T1000 (cell line): Measurements from ENCODE around the gene TNFRSF18.

ENCODE experiments used
- DNase-seq: peaks from one replicate; lab custom pipeline; 2025; ENCODE audit warnings: mixed read lengths; lab: John Stamatoyannopoulos, UW

Gene TNFRSF18

DNA sequence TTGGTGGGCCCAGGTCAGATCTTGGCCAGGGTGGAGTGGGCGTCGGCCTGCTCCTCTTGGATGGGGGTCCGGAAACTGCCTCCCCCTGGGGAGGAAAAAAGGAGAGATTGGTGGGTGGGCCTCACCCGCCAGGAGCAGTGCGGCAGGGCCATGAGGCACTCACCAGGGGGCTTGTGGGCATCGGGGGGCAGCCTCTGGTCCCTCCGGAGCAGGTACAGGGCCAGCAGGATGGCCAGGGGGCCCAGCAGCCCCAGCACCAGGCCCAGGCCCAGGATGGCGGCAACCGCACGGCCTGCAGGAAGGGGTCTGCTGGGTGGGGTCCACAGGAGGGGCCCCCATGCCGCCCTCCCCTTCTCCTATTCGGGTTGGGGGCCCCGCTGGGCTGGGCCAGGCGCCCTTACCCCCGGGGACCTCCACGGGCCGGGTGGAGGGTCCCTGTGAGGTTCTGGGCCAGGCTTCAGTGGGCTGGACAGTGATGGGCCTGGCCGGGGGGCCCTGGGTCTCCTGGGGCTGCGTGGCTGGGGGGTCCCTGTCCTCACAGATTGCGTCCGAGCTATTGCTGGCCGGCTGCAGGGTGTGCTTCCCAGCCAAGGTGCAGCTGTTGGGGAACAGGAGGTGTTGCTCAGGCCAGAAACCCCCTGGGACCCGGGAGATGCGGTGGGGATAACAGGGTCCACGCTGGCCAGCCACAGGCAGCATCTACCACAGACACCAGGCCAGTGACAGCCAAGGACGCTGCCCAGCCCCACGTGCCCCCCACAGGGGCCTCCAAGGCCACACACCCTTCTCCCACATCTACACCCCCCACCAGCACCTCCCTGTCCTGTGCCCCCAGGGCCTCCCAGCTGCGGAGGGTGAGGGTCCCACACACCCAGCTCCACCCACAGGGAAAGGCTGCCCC lies 5.4 kb upstream of the TNFRSF18 start:
- DNase-seq: no peak

DNA sequence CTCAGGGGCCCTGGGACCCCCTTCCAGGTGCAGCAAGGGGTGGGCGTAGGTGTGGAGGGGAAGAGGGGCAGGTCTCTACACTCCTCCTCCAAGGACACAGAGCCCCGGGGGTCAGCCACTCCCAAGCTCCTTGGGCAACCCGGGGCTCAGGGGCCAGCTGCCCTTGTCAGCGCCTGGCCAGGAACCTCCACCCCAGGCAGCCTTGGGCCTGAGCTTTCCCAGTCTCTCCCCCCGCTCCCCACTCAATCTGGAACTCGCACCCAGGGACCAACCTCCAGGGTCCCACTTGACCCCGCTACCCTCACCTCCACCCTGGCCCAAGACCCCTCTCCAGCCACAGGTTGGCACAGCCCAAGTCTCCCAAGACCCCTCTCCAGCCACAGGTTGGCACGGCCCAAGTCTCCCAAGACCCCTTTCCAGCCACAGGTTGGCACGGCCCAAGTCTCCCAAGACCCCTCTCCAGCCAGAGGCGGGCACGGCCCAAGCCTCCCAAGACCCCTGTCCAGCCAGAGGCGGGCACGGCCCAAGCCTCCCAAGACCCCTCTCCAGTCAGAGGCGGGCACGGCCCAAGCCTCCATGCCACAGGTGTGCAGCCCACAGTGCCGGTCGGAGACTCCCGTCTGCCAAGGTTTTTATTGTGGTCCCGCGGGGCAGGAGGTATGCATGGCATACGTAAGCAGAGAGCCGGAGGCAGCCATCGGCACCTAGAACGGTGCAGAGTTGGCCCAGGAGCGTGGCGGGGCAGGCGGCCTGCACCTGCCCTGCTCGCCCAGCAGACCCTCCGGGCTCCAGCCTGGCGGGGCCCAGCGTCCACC lies 4.5 kb upstream of the TNFRSF18 start:
- no peak for DNase-seq

DNA sequence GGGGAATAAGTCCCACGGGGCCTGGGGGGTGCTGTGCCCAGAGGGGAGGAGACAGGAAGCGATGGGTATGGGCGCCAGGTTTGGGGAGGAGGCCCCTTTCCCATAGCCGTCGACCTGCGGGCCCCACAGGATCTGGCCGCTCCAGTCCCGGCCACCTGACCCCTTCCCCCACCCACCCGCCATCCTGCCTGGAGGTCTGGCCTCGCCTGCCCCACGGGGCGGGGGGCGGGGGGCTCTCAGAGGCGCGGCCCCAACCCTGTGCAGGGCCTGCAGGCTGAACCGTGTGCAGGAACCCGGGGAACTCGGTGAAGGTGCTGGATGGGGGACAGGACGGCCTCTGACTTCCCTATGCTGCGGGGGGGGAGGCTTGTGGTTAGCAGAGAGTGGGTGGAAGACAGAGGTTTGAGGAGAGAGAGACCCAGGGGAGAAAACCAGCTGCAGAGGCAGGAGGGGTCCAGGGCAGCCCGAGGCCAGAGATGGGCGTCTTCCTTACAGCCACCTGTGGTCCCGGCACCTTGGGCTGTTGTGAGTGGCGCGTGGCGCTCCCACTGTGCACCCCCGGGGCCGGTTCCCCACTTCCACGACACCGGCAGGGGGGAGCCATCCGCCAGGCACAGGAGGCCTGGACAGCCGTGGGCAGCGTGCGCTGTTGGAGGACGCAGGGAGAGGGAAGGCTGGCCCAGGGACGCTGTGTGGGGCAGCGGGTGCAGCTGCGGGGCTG lies 2.5 kb upstream of the TNFRSF18 start:
- no peak for DNase-seq

GRCh38 chr1:1207571-1207892 lies 1.1 kb upstream of the TNFRSF18 start:
- DNase-seq: no peak

- no peak for DNase-seq
Observed at GRCh38 chr1:1206966-1207531, 657 bp upstream of the TNFRSF18 start.

DNA sequence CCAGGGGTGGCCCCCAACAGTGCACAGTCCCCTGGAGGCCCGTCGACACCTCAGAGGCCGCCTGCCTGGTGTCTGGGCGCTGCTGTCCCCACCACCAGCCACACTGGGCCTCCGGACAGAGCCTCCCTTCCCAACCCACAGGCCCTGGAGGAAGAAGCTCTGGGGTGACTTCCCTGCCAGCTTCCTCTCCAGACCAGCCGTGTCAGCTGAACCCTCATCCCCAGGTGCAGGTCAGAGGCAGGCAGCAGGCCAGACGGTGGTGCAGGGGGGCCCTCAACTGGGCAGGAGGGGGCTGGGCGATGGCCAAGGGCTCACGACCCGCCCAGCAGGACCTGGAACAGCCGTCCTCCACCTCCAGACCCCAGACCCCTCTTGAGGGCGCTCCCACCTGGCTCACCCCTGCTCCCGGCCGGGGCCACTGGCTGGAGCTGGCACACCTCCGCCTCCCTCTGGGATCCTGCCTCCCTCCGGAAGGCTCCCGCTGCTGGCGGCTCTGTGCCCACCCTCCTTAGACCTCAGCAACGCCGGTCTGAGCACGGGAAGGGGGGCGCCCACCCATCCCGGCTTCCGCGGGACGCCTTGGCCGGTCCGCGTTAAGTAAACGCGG lies 520 bp downstream of the TNFRSF18 start:
- no peak for DNase-seq

GRCh38 chr1:1204998-1205768 lies 1.2 kb downstream of the TNFRSF18 start:
- DNase-seq: no peak

- DNase-seq: no peak
Observed at GRCh38 chr1:1204425-1204920, 1.9 kb downstream of the TNFRSF18 start.

- no peak for DNase-seq
Observed at GRCh38 chr1:1203561-1204424, 2.6 kb downstream of the TNFRSF18 start.

DNA sequence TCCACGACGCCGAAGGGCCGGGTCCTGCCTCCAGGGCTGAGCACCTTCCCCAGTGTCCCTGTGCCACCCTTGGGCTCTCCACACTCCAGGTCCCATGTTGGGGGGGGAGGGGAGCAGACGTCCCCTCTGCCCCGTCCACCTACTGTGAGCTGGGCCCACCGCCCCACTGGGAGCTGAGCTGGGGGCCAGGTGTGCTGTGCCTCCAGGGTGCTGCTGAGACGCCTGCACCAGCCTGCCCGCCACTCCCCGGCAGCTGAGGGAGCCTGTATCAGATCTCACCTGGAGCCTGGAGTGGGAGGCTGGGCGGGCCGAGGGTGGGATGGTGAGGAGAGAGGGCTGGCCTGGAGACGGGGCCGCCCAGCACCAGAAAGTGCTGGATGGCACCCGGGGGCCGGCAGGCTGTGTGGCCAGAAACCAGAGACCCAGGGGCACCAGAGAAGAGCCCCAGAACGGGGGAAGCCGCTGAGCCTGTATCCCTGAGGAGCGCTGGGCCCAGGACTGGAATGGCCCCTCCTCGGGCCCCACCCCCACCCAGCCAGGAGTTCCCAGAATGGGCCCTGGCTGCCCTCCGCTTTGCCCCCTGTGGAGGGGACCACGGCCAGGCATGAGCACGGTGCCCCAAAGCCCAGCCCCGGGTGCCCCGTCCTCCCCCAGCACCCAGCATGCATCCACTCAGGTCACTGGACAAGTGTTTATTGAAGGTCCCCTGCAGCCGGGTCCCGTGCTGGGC lies 3.4 kb downstream of the TNFRSF18 start:
- no peak for DNase-seq

- no peak for DNase-seq
Observed at GRCh38 chr1:1200876-1201810, 5.2 kb downstream of the TNFRSF18 start.

- DNase-seq: no peak
Observed at GRCh38 chr1:1199961-1200875, 6.2 kb downstream of the TNFRSF18 start.

GRCh38 chr1:1199141-1199960 lies 7.0 kb downstream of the TNFRSF18 start:
- no peak for DNase-seq

DNA sequence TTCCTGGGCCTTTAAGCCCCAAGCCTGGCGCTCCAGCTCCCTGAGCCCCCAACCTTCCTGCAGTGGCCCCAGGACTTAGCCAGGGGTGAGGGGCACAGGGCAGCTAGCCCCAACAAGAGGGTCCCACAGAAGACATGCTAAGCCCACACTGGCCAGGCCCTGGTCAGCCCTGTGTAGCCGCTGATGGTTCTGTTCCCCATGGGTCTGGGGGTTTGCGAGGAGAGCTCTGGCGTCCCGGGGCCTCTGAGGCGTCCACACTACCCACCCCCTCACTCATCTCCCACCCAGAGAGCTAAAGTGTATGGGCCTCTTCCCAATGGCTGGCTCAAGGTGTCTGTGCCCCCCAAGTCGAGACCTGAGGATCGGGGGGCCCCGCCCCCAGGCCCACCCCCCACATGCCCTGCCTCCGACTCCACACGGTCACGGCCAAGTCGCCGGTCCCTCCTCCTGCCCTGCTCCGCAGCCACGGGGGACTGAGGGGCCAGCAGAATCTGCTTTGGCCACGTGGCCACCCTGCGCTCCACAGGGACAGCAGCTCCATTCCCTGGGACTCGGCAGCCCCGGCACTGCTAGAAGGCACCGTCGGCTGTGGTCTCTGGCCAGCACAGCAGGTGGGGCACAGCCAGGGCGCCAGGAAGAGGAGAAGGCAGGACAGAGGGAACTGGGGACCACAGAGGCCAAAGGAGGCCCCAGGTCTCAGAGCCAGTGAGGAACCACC lies 7.8 kb downstream of the TNFRSF18 start:
- DNase-seq: no peak
